Putamen (tissue), 1 donor: ENCODE results near the gene MYO16.

ENCODE experiments used
- DNase-seq: peaks from one replicate; pipeline ENCODE4 v3.0.0-alpha.2; 2016; ENCODE audit warnings: low spot score

MYO16 gene

GRCh38 chr13:109154546-109154945 lies 525.1 kb downstream of the MYO16 start:
- DNase-seq = no peak

GRCh38 chr13:109154966-109155761 lies 525.8 kb downstream of the MYO16 start:
- no peak for DNase-seq

DNA sequence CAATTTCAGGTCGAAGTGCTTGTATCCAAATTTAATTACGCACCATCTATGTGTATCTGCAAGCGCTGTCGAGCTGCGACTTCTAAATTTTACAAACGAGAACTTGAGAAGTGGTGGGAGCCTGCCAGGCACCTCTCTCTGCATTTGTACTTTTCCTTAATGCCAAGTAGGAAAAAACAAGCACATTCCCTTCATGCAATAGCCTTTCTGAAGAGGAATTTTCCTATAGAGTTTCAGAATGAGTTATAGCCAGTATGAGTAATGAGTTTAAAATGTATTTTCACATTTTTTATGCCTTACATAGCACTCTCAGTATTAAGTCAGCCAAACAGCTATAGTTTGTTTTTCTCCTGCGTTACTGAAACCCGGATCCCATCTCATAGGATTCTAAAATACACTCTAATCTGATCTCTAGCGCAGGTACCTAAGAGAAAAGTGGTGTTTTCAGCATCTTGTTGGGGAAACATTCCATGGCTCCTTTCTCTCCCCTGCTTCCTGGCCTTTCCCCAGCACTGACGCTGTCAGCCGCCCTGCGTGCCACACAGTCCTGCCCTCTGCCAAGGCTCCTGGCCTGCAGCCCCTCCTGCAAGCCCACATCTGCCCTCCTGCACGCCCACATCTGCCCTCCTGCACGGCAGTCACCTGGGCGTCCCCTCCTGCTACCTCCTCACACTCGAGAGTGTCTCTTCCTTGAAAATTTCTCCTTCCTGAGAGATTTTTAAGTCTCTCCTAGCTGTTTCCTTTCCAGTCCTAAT lies 526.9 kb downstream of the MYO16 start:
- DNase-seq = no peak

- DNase-seq = no peak
These were observed 527.9 kb downstream of the MYO16 start for GRCh38 chr13:109157275-109157674.

- no peak for DNase-seq
These were observed 529.0 kb downstream of the MYO16 start for GRCh38 chr13:109158383-109158782.

- DNase-seq = no peak
These were observed 530.4 kb downstream of the MYO16 start for GRCh38 chr13:109159650-109160309.

GRCh38 chr13:109160357-109160756 lies 530.9 kb downstream of the MYO16 start:
- no peak for DNase-seq

DNA sequence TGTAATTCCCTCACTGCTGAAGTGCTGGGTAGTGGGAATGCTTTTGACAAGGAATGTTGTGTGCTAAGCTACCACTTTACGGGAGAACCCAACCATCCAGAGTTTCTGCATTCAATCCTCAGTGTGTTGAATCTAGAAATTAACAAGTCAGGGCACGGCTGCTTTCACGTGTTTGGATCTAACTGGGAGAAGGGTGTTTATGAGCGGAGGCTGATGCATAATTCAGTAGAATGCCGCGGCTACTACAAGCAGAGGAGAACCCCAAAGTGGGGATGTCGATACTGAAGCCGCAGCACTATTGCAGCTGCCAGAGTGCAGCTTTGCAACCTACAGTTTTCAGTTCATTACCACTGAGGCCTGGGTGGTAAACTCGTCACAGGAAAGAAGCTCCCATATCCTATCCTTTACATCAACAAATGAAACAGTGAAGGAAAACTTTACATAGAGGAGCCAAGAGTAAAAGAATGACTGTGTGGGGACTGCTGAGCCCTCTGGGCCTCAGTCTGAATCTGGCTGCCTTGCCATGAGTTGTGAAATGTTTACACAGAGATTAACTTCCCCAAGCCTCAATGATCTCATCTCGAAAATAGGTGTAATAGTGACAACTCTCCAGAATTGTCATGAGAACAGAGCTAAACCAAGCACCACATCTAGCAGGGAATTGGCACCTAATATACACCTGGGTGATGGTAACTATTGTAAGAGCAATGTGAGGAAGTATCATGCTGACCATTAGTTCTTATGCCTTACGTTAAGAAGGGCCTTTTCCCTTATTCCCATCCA lies 531.7 kb downstream of the MYO16 start:
- no peak for DNase-seq

- DNase-seq = no peak
These were observed 533.0 kb downstream of the MYO16 start for GRCh38 chr13:109162248-109163036.

DNA sequence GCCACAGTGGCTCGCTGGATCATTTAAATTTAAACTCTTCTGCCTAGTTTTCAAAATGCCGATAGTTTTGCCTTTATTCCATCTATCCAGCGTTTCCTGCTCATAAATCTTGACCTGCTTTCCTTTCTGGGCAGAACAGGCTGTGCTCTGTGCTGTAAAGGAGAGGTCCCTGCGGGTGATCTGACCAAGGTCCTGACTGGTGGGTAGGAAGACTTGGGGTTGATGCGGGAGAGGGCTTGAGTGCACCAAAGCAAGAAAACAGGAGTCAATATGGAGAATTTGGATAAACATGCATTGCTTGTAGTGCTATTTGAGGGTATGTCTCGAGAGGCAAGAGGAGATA lies 533.6 kb downstream of the MYO16 start:
- no peak for DNase-seq

- DNase-seq = no peak
These were observed 536.0 kb downstream of the MYO16 start for GRCh38 chr13:109165417-109165904.

- DNase-seq = no peak
These were observed 537.4 kb downstream of the MYO16 start for GRCh38 chr13:109166804-109167203.

GRCh38 chr13:109172136-109172535 lies 542.7 kb downstream of the MYO16 start:
- no peak for DNase-seq

DNA sequence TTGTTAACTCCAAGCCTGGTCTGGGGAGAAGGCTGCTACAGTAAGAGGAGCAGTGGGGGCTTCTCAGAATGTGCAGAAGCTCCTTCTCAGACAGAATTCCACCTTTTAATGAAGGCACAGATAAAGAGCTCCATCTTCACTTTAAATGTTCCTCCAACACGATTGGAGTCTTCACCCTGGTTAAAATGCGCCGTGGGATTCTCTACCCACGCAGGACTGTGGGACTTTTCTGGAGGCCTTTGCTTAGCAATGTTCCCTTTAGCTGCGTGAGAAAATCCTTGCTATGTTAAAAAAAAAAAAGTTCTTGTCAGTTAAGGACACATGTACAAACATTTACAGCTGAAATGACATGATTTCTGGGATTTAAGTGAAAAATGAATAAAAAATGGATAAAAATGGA lies 546.3 kb downstream of the MYO16 start:
- peak; percentile 14 for DNase-seq

DNA sequence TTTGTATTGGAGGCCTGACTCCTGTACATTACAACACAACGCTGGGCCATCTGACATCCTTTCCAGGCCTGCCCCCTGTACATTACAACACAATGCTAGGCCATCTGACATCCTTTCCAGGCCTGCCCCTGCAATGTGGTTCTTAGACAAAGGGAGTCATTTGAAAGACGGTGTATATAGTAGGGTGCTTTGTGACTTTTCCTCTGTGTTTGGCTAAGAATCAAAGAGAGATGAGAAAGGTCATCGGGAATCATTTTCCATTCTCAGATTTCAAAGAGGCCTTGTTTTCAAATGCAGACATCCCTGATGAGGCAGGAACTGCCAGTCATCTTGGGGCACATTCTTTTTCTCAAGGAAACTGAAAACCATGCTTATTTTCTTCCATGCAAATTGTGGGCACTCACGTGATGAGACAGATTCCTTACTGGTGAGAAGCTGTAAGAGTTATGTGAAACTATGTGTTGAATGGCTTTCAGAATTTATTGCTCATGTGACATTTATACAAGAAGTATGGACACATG lies 551.6 kb downstream of the MYO16 start:
- no peak for DNase-seq

DNA sequence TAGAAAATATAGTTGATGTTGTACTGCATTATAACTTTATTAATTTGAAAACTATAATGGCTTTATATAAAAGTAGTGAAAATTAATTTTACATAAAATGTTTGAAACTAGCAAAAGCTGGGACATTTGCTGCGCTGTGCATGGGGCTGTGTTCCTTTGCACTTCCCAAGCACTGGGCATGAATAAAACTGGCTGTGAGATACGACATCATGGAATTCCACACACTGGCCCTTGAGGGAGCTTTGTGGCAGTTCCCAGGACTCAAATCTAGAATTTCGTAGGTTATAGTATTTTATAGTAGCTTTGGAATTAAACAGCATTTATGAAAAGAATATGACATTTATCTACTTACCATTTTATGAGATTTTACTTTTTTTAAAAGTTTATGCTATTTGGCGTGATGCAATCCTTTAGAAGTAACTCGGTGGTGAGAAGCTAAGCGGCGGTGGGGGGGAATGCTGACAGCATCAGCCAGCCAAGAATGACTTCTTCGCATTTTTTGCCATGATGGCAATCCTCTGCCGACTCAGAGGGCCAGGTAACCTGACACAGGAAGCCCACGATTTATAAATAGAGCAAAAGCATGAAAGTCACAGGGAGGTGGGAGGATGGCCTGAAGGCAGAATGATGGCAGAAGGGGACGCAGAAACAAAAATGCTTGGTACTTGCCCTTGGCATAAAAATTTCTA lies 553.5 kb downstream of the MYO16 start:
- DNase-seq = no peak

DNA sequence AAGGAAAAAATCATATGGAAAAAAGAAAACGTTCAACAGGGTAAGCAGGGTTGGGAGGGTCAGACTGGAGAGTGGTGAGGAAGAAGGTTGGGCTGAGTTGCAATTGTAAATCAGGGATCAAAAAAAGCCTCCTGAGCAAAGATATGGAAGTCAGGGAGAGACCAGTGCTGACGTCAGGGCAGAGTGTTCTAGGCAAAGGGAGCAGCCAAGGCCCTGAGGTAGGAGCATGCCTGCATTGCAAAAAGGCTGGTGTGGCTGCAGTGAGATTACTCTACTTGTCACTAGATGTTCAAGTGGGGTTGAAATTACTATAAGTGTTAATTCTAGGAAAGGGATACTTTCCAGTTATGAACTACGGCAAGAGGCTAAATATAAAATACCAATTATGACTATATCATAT lies 562.0 kb downstream of the MYO16 start:
- DNase-seq = no peak

- DNase-seq = no peak
These were observed 562.9 kb downstream of the MYO16 start for GRCh38 chr13:109192306-109192705.

- DNase-seq = no peak
These were observed 567.5 kb downstream of the MYO16 start for GRCh38 chr13:109196948-109197347.

DNA sequence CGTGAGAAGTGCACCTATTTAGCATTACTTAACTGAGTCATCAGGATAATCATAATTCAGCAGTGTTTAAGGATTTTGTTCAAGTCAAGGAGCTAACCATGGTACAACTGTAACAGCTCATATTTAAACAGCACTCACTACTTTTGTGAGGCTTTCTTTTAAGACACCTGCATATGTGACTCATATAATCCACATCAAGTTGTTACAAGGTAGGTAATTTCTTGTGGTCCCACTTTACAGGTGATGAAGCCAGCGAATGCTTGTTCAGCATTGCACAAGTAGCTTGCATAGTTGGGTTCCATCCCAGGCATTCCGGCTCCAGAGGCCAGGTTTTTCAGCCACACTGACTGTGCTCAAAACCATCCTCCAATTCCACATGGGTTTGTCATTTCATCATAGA lies 569.2 kb downstream of the MYO16 start:
- DNase-seq = no peak
